HEK293 (cell line): ENCODE results near the gene KANSL1.

Experiments
- ZBTB8A ChIP-seq: fragments of 450-650 bp; formaldehyde crosslinking; IDR thresholded peaks from 2 replicates; pipeline ENCODE4 v1.5.1; 2016; ENCODE audit warnings: missing biosample characterization, missing genetic modification characterization
- ZNF184 ChIP-seq: fragments of 450-650 bp; IDR thresholded peaks from 2 replicates; pipeline ENCODE4 v1.5.1; 2018; ENCODE audit warnings: missing biosample characterization, mild to moderate bottlenecking, missing genetic modification characterization
- TF ChIP-seq, protein P1 (sequence below): fragments of 450-650 bp; formaldehyde crosslinking; IDR thresholded peaks from 2 replicates; pipeline ENCODE4 v1.5.1; 2016; ENCODE audit warnings: missing biosample characterization, missing genetic modification characterization
- TF ChIP-seq, protein P2 (sequence below): fragments of 450-650 bp; formaldehyde crosslinking; IDR thresholded peaks from 2 replicates; pipeline ENCODE4 v1.5.1; 2016; ENCODE audit warnings: missing biosample characterization, missing genetic modification characterization

DNA sequence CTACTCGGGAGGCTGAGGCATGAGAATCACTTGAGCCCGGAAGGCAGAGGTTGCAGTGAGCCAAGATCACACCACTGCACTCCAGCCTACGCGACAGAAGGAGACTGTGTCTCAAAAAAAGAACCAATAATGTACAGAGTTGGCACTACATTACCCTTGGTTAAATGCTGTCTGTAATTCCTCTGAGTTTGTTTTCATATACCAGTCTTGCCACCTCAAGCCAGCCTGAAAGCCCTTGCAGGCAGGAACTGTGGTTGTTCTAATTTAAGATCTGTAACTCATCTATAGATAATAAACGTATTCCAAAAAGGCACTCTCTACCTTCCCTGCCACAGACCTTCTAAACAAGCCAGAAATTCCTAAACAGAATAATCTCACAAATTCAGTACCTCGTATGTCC is 4.3 kb upstream of the KANSL1 start:
- TF ChIP-seq ZNF184 (tag by site-specific recombination), result no peak
- TF ChIP-seq ZBTB8A, result no peak
- TF ChIP-seq, protein P1, sequence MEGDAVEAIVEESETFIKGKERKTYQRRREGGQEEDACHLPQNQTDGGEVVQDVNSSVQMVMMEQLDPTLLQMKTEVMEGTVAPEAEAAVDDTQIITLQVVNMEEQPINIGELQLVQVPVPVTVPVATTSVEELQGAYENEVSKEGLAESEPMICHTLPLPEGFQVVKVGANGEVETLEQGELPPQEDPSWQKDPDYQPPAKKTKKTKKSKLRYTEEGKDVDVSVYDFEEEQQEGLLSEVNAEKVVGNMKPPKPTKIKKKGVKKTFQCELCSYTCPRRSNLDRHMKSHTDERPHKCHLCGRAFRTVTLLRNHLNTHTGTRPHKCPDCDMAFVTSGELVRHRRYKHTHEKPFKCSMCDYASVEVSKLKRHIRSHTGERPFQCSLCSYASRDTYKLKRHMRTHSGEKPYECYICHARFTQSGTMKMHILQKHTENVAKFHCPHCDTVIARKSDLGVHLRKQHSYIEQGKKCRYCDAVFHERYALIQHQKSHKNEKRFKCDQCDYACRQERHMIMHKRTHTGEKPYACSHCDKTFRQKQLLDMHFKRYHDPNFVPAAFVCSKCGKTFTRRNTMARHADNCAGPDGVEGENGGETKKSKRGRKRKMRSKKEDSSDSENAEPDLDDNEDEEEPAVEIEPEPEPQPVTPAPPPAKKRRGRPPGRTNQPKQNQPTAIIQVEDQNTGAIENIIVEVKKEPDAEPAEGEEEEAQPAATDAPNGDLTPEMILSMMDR, result no peak
- TF ChIP-seq, protein P2, sequence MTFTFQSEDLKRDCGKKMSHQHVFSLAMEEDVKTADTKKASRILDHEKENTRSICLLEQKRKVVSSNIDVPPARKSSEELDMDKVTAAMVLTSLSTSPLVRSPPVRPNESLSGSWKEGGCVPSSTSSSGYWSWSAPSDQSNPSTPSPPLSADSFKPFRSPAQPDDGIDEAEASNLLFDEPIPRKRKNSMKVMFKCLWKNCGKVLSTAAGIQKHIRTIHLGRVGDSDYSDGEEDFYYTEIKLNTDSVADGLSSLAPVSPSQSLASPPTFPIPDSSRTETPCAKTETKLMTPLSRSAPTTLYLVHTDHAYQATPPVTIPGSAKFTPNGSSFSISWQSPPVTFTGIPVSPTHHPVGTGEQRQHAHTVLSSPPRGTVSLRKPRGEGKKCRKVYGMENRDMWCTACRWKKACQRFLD (tag by site-specific recombination), result no peak
